NB4 (cell line): Measurements from ENCODE around the gene OLFM1.

Experiments
- DNase-seq: peaks from one replicate; pipeline ENCODE4 v3.0.0; 2010; ENCODE audit warnings: low read depth
- H3K4me3 ChIP-seq: one replicate; pipeline ENCODE4 v1.5.1; 2011; ENCODE audit warnings: mild to moderate bottlenecking, low read depth, low read length, moderate library complexity
- CTCF ChIP-seq: IDR thresholded peaks from one replicate; pipeline ENCODE4 v1.5.1; 2012; ENCODE audit warnings: low read depth, low read length
- MYC ChIP-seq: IDR thresholded peaks from 2 replicates; pipeline ENCODE4 v1.6.1; 2011; ENCODE audit warnings: low read depth, low read length
- POLR2A ChIP-seq: IDR thresholded peaks from 2 replicates; pipeline ENCODE4 v1.6.1; 2011; ENCODE audit warnings: mild to moderate bottlenecking; ENCODE audit not compliant: insufficient read length; ENCODE audit errors: extremely low read depth
- TF ChIP-seq, protein P1 (sequence below): IDR thresholded peaks from 2 replicates; pipeline ENCODE4 v1.6.1; 2011; ENCODE audit warnings: low read depth, low read length

The OLFM1 gene

GRCh38 chr9:135166565-135166964 is 79.1 kb downstream of the OLFM1 start:
- no peak for DNase-seq
- H3K4me3 ChIP-seq = no peak overlapping the region
- TF ChIP-seq POLR2A (no peak), MYC (no peak), CTCF (no peak)
- TF ChIP-seq, protein P1, sequence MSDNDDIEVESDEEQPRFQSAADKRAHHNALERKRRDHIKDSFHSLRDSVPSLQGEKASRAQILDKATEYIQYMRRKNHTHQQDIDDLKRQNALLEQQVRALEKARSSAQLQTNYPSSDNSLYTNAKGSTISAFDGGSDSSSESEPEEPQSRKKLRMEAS = no peak

GRCh38 chr9:135167356-135167755 is 79.9 kb downstream of the OLFM1 start:
- TF ChIP-seq MYC (no peak), POLR2A (no peak), CTCF (no peak)
- H3K4me3 ChIP-seq = no peak overlapping the region
- DNase-seq = no peak

- TF ChIP-seq MYC = no peak
- TF ChIP-seq CTCF = no peak
- H3K4me3 ChIP-seq = no peak overlapping the region
- no peak for DNase-seq
Measured at GRCh38 chr9:135167849-135168655, 80.6 kb downstream of the OLFM1 start.

- no peak overlapping the region for H3K4me3 ChIP-seq
- TF ChIP-seq, protein P1 = no peak
- no peak for TF ChIP-seq CTCF
- TF ChIP-seq POLR2A = no peak
- no peak for DNase-seq
Measured at GRCh38 chr9:135169709-135170226, 82.3 kb downstream of the OLFM1 start.

DNA sequence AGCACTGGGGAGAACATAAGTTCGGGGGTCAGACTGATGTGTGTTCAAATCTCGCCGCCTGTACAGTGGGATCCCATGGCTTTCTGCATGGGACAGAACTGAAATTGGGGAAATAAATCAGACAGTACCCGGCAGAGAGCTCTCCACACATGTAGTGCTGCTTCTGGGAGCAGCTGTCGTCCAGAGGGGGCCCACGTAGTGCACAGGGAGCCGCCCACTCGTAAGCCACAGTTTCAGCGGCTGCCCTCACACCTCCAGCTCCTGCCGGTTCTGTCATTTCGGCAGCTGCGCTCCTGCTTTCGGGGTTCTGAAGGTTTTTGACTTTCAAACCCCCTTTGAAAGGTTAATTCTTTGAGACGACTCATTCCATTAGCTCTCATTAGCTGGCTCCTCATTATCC is 83.1 kb downstream of the OLFM1 start:
- TF ChIP-seq MYC (no peak), CTCF (no peak), POLR2A (no peak)
- TF ChIP-seq, protein P1 = no peak
- H3K4me3 ChIP-seq = no peak overlapping the region
- no peak for DNase-seq
